ENCODE measurements around the gene RTKN. TPM values are rescaled to one million over a fixed set of nuclear protein-coding genes. Genes with fewer than 3 reads are reported as not detected.
A peak's percentile ranks its signal among the peaks of the same experiment; 100 is the strongest.

The RTKN gene
- total and polyA plus RNA-seq, 2 of the 13 experiments (the other 11 are each of a cell fraction or from before 2014, with no cell fraction given) = 159 to 166 TPM

- TF ChIP-seq PATZ1 (CRISPR knock-in tag; IDR thresholded peaks at IDR 0.05) (no peak; the same call in 1 of the 2 replicates), ZNF34 (CRISPR knock-in tag; IDR thresholded peaks at IDR 0.05; ENCODE audit: borderline replicate concordance) (no peak), UBTF (CRISPR knock-in tag; IDR thresholded peaks at IDR 0.05) (peak; percentile 44; the same call in 1 of the 2 replicates), ZNF232 (CRISPR knock-in tag; IDR thresholded peaks at IDR 0.05; ENCODE audit: borderline replicate concordance) (no peak), ZNF768 (CRISPR knock-in tag; IDR thresholded peaks at IDR 0.05) (no peak), RXRA (CRISPR knock-in tag; IDR thresholded peaks at IDR 0.05) (peak; percentile 82; the same call in 1 of the 2 replicates), ZFP37 (CRISPR knock-in tag; IDR thresholded peaks at IDR 0.05; ENCODE audit: borderline replicate concordance) (no peak), ZNF496 (CRISPR knock-in tag; IDR thresholded peaks at IDR 0.05; ENCODE audit: insufficient replicate concordance) (no peak), JARID2 (CRISPR knock-in tag; IDR thresholded peaks at IDR 0.05; ENCODE audit: insufficient replicate concordance) (no peak), ZFP36L1 (CRISPR knock-in tag; IDR thresholded peaks at IDR 0.05) (no peak)
- TF ChIP-seq, protein P1, sequence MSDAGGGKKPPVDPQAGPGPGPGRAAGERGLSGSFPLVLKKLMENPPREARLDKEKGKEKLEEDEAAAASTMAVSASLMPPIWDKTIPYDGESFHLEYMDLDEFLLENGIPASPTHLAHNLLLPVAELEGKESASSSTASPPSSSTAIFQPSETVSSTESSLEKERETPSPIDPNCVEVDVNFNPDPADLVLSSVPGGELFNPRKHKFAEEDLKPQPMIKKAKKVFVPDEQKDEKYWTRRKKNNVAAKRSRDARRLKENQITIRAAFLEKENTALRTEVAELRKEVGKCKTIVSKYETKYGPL (CRISPR knock-in tag; IDR thresholded peaks at IDR 0.05) = no peak
- TF ChIP-seq, protein P2, sequence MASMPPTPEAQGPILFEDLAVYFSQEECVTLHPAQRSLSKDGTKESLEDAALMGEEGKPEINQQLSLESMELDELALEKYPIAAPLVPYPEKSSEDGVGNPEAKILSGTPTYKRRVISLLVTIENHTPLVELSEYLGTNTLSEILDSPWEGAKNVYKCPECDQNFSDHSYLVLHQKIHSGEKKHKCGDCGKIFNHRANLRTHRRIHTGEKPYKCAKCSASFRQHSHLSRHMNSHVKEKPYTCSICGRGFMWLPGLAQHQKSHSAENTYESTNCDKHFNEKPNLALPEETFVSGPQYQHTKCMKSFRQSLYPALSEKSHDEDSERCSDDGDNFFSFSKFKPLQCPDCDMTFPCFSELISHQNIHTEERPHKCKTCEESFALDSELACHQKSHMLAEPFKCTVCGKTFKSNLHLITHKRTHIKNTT (CRISPR knock-in tag; IDR thresholded peaks at IDR 0.05) = no peak
- TF ChIP-seq, protein P3, sequence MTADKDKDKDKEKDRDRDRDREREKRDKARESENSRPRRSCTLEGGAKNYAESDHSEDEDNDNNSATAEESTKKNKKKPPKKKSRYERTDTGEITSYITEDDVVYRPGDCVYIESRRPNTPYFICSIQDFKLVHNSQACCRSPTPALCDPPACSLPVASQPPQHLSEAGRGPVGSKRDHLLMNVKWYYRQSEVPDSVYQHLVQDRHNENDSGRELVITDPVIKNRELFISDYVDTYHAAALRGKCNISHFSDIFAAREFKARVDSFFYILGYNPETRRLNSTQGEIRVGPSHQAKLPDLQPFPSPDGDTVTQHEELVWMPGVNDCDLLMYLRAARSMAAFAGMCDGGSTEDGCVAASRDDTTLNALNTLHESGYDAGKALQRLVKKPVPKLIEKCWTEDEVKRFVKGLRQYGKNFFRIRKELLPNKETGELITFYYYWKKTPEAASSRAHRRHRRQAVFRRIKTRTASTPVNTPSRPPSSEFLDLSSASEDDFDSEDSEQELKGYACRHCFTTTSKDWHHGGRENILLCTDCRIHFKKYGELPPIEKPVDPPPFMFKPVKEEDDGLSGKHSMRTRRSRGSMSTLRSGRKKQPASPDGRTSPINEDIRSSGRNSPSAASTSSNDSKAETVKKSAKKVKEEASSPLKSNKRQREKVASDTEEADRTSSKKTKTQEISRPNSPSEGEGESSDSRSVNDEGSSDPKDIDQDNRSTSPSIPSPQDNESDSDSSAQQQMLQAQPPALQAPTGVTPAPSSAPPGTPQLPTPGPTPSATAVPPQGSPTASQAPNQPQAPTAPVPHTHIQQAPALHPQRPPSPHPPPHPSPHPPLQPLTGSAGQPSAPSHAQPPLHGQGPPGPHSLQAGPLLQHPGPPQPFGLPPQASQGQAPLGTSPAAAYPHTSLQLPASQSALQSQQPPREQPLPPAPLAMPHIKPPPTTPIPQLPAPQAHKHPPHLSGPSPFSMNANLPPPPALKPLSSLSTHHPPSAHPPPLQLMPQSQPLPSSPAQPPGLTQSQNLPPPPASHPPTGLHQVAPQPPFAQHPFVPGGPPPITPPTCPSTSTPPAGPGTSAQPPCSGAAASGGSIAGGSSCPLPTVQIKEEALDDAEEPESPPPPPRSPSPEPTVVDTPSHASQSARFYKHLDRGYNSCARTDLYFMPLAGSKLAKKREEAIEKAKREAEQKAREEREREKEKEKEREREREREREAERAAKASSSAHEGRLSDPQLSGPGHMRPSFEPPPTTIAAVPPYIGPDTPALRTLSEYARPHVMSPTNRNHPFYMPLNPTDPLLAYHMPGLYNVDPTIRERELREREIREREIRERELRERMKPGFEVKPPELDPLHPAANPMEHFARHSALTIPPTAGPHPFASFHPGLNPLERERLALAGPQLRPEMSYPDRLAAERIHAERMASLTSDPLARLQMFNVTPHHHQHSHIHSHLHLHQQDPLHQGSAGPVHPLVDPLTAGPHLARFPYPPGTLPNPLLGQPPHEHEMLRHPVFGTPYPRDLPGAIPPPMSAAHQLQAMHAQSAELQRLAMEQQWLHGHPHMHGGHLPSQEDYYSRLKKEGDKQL (CRISPR knock-in tag; IDR thresholded peaks at IDR 0.05; ENCODE audit: low read depth) = 0 out of 2 replicates have a peak, but pooled peaks have one; percentile 73
Observed at GRCh38 chr2:74488643-74489481, 47.1 kb upstream of the RTKN start (continued).
